Stimulated activated CD4-positive, alpha-beta T cell treated with anti-CD3 and anti-CD28 coated beads, Interleukin-2, amount 100 ng/mL, for 24 hours (primary cell): Measurements from ENCODE around the gene KCNK18.

Experiments used
- DNase-seq, 2 donors: peaks; one replicate each; pipeline ENCODE4 v3.0.0-alpha.2; 2020

Gene KCNK18

DNA sequence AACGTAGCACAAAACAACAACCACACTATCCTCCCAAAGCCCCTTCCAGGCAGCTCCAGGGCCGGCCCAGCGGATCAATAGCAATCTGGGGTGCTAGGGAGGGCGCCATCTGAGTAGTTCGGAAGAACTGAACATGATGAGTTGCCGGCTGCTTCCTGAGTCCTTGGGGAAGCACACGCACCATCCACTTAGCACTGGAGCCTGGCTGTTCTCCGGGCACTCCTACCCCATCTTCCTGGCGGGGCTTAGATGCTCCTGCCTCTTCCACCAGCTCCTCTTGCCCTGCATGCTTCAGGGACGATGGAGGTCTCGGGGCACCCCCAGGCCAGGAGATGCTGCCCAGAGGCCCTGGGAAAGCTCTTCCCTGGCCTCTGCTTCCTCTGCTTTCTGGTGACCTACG is at the start of gene KCNK18:
KCNK18 (plus strand) TSS at position 301 of the 400 bp plus-strand sequence; CDS start at position 301, 0 bp downstream.
- DNase-seq = no peak

DNA sequence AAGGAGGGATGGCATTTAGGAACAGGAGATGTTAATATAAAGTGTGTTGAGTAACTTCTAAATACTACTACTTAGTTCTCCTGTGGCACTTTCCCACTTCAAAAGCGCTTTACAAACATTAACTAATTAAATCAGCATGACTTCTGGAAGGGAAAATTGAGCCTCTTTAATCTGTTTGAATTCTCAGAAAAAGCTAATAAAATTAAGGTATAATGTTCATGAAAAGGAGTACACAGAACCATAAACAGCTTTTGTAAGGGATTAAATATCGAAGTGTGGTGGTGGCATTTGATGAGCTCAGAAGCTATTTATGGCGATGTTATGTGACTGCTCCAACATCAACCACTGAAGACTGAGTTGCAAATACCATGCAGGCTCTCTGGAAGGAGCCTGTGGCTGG is 49.0 kb upstream of the KCNK18 start:
- no peak for DNase-seq

DNA sequence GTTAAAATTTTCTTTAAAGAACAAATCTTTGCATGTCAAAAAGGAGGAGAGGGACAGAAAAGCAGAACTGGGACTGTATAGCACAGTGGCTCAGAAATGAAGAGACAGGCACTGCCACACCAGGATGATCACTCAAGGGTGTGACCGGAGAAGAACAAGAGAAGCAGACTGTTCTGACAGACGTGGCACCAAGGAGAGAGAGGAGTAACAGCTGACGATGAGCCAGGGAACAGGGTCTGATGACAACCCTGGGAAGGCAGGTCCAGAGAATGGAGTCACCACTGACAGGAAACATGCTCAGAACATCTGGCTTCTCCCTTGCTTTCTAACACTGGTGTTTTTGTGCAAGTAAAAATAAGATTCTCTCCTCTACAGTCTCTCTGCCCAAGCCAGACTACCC is 44.6 kb upstream of the KCNK18 start:
- no peak for DNase-seq

DNA sequence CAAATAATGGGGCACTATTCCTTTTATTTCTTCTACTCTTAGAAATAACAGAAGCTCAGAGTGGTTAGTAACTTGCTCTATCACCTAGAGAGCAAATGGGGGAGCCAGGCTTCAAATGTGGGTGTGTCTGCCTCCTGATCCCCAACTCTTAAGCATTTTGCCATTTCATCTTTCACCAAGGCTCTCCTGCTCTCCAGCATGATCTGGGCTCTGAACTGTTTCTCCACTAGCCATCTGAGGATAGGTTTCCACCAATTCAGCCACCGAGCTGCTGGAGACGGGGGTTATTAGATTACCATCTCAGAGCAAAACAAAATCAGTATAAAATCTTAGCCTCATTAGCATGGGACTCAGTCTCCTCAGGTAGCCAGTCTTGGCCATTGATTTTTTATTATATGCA is 39.0 kb upstream of the KCNK18 start:
- DNase-seq = no peak

DNA sequence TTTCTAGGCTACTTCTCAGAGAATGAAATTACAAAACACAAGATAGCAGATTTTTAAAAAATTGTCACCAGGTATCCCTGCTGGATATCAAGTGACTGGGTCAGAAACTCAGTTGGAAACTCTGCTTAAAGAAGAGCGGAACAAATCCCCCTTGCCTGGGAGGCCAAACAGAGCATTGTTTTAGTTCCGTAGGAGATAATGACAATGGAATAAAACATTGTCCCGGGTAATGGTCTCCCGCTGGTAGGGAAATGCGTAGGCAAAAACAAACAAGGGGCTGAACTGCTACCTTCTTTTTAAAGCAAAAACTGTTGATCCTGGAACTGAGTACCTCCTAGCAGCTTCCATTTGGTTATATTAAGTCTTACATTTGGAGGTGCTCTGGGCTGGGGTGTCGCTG is 37.9 kb upstream of the KCNK18 start:
- DNase-seq = no peak

DNA sequence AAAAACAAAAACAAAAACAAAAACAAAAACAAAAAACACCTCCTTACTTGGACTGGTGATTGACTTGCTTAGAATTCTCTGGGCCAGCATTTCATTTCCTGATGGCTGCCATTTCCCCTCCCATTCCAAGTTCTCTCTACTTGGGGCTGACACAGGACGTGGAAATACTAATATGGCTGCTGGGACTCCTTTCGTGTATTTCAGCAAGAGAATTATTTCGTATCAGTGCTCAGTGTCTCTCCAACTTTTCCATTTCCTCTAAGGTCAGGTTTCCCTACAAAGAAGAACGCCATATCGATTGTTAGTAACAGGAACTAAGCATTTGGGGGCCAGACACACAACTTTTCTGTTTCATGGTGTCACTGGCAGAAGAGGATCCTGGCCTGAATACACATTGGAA is 36.7 kb upstream of the KCNK18 start:
- DNase-seq = no peak

DNA sequence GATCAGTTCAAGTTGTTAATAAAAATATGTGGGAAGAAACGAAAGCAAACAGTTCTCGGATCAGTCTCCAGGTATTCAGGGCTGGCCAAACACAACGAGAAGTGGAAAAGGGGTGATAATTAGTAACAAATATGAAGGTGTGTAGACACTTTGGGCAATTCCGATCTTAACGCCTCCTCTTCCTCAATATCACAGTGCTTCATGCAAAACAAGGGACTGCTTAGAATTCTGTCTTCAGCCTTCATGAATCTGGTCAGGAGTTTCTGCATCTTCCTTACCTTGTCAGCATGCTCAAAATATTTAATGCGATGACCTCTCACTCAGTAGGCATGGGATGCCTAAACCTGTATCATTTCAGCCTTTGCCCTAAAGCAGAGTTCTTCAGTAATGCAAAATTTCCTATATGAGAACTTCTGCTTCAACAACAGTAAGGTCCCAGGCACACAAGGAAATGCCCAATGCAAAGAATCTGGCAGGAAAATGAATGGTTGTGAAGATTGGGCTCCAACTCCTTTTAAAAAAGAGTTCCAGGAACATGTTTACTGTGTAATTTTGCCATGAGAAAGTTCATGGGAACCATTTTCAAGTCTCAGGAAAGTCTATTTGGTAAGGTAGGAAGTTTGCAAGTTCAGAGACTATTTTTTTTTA is 35.8 kb upstream of the KCNK18 start:
- DNase-seq = no peak

DNA sequence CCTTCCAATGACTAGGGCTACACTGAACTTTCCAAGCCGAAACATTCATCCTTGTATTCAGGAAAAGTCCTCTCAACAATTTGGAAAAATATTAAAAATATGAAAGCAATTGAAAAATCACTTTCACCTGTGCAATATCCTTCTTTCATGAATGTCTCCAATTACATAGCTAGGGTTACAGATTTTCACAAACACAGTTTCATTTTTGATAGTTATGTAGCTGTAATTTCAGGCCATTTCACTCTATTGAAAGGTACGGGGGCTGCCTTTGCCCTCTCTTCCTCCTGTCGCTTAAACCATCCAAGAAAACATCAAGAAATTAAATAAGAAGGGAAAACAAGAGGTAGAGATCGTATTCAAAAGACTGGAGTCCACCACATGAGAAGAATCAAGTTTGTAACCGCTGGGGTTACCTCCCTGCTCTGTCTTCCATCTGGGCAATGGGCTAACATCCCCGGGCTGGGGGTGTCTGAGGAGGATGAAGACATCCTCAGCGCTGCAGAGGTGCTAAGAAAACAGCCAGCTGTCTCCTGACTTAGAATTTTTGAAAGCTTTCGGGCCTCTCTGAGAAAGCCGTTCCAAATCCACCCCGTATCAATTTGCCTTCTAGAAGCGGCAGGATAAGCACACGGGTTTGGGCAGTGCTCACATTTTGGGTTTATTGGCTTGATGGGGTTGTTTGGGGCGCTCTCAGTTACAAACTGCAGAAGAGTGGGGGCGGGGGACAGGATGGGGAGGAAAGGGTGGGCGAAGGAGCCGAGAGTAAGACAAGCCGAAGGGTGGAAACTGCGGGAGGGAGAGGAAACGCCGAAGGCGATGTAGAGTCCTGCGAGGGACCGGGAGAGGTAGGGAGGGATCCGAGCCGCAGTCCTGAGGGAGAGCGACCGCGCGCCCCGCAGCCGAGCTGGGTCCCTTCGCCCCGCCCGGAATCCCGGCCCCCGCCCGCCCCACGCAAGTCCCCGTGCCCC is 34.9 kb upstream of the KCNK18 start:
- DNase-seq = no peak

DNA sequence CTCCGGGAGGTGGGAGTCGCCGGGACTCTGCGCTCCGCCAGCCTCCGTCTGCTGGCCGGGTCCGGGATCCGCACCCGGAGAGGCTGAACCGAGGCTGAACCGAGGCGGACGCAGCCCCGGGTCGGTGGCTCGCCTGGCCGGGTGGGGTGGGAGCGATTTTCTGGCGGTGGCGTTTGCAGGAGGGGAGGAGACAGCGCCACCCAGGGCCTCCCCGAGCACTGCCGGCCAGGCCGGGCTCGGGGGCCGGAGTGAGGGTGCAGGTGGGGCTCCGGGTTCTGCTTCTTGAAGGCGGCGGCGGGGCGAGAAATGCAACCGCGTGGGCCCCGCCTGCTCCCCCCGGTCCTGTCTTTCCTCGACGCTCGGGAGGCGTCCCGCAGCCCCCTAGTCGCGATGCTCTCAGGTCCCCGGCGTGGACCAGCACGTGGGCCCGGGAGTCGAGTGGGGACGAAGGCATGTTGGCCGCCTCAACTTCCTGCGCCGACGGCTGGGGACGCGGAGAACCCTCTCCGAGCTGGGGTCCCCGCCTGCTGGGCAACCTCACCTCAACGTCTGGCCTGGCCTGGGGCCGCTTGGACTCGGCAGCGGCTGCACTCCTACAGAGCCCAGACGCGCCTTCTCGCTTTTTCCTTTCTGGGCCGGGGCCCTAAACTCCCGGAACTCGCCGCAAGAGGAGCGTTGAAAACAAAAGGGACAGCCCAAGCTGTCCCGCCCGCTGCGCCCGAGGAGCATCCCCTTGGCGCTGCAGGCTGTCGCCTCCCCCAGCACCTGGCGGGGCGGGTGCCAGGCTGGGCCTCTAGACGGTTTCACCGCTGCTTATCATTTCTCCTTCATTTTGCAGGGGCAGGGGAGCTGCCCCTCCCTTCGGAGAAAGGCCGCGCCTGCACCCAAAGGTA is 34.0 kb upstream of the KCNK18 start:
- DNase-seq = peak in 1 of 2 donors; percentile 8

DNA sequence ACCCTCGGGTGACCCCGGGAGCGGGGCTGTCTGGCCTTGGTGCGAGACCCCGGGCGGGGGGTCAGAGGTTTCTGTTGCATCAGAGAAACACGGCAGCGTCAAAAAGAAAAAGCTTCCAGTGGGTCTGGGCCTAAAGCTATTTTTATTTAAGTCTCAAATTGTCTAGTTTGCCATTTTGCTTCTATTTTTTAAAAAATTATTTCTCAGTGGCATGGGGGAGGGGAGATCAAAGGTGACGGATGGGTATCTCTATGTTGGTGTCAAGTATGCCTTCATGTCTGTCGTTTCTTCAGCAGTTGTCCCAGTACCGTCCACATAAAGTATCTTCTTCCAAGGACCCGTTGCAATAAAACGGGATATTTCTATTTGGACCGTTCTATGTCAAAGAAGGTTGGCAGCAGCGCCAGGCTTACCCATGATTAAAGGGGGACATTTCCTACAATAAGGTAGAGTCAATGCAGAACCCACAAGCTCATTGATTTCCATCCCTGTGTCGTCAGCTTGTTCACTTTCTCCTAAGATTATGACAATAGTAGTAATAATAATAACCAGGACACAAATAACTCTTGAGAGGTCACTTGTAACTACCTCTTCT is 33.2 kb upstream of the KCNK18 start:
- no peak for DNase-seq

DNA sequence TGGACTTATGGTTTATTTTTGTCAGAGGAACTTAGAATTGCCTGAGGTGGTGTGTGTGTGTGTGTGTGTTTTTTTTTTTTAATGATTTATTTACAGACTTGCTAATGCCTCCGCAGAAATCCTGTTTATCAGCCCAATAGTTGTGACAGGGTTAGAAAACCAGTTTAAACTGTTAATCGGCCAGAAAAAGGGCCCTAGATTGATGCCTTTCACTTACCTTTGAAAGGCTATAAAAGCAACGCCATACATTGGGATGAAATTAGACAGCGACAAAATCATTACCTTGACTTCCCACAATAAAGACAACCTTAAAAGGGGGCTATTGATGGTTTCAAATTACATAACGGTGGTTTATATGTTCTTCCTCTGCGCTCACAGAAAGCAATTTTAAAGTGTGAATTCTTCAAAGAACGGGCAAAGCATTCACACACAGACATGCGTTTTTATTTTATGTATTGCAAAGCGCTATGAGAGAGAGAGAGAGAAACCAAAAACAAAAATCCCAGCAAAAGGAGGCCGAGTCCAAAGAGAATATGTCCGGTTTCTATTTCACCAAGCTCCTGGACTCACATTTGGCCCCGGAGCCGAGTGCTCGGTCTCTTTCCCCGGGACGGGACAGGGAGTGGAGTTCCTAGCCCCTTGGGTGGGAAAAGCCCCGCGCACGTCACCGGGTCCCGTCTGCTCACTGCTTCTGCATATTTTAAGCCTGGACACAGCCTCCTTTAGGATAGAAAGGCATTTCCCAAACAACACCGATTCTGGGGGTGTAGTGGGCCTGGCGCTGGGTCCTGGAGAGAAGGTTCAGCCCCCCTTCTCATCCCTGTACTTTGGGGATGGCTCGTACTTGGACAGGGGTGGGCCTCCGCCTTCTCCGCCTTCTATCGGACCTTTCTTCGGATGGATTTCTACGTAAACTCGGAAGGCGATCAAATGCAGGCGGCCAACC is 32.4 kb upstream of the KCNK18 start:
- no peak for DNase-seq

DNA sequence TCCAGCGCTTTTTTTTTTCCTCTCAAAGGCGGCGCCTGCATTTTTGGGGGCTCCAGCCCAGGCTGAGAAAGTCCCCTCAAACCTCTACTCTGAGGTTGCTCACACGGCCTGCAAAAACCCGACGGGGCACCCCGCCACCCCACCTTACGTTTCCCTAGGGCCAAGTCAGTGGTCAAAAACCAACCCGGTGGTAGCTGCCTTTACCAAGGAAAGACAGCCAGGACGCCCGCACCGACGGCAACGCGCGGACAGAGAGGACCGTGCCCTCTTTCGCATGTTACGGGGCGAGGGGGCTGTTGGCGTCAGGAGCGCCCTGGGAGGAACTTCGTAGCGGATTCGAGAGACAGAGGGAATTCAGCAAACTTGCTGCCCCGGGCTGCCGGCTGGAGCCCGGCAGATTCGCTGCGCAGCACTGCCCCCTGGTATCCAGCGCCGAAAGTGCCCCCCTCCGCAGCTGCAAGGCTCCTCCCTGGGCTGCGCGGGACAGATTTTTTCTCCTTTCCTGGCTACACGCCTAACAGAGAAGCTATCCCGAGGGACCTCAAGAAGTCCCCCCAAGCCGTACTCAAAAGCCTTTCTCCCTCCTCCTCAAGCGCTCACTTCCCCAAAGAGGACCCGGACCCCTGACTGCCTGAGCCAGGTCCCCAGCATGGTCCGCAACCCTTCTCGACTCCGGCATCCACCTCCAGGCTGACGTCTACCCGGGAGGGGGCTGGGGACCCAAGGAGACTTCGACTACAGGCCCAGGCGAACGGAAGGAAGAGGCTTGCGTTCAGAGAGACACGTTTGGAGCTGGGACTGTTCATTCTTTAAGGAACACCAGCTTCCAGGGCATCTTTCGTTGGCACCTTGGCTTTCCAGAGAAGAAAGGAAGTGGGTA is 31.5 kb upstream of the KCNK18 start:
- DNase-seq = peak in 1 of 2 donors; percentile 45

DNA sequence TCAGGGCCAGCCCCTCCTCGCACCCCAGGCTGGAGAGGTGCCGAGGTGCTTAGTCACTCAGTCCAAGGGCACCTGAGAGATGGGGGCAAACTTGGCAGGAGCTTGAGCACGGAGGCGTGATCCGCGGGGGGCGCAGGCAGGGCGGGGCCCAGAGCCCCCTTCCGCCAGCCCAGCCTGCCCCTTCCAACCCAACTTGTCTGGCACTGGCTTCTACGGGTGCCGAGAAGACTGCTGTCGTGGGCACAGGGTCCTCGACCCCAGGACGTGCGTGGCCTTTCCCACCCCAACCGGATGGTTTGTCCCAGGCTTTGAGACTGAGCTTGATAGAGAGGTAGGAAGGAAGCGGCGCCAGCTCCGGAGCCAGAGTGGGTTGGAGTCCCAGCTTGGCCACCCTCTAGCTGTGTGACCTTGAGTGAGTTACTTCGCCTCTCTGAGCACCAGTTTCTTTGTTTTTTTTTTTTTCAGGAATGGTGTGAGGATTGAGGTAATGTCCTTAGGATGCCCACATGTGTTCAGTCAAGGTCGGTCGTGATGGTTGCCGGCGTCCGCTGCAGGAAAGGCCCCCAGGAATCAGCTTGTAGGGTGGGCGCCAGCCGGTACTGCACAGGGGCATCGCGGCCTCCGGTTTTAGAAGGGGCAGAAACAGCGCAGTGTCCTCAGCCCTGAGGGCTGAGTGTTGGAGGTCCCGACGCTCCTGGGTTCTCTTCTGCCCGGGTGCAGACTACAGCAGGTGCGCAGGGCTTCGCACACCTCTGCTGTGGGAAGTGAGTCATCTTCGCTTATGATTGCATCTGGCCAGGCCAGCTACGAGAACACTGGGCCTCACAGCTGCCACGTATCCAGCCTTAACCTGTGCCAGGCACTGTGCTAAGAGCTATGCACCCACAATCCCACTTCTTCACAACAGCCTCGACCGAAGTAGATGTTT is 30.6 kb upstream of the KCNK18 start:
- DNase-seq = peak in 1 of 2 donors; percentile 17

DNA sequence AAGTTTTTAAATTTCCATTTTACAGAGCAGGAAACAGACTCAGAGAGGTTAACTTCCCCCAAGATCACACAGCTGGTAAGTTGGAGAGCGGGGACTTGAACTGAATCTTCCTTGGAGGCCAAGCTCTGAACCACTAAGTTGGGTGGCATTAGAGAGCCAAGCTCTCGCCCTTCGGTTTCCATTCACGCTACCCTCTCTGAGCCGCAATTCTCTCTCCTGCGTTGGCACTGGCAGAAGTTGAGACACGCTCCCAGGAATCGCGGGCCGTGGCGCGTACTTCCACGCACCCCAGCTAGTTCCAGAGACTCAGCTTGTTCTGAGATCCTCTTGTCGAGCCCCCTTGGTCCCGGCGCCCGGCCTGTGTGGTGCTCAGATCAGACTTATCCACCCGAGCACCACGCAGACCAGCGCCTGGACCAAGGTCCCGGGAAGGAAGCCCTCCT is 29.9 kb upstream of the KCNK18 start:
- DNase-seq = no peak

DNA sequence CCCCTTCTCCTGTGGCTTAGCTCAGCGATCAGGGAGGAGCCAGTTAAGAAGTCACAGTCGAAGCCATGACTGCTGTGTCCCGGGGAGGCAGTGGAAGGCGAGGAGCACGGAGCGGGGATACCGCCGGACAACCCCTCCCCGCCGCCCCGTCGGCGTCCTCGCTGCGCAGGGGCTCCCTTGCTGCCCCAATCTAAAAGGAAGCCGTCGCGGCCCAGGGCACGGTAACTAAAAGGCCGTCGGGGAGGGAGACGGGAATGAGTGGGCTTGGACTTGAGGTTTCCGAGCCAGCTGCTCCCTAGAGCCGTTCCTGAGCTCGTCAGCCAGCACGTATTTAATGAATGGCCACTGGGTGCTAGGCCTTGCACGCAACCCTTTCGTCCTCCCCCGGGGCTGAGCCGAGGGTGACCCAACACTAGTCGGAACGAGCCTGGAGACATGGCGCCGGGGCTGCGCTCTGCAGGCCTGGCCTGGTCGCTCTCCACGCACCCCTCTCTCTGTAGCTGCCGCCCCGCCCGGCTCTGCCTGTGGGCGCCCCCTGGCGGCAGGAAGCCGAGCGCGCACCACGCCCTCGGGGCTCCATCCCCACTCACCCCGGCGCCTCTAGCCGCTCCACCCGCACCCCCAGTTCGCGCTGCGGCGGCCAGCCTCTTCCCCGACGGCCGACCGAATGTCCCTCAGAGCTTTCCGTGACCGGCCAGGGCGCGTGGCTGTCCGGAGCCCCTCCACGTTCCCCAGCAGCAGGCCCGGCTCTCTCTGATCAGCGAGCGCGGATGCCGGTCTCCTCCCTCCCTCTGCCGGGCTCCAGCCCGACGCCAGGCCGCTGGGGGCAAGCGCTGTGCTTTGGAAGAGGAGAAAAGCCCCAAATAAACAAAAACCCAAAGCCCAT is 29.3 kb upstream of the KCNK18 start:
- DNase-seq = peak; percentile 71 to 80

DNA sequence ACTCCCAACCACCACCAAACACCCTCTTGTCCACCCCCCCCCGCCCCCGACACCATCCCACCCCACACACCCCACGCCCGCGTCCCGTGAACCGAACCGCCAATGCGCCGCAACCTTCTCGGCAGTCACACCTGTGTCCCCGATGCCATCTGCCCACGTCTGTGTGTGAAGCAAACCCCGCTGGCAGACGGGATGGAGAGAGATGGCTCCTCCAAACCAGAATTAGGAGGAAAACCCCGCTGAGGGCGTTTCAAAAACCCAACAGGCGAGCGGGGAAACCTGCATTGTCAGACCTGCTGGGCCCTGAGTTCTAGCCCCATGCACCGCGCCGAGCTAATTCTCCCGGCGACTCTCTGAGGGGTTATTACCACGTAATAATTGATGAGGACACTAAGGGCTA is 28.6 kb upstream of the KCNK18 start:
- DNase-seq = no peak

DNA sequence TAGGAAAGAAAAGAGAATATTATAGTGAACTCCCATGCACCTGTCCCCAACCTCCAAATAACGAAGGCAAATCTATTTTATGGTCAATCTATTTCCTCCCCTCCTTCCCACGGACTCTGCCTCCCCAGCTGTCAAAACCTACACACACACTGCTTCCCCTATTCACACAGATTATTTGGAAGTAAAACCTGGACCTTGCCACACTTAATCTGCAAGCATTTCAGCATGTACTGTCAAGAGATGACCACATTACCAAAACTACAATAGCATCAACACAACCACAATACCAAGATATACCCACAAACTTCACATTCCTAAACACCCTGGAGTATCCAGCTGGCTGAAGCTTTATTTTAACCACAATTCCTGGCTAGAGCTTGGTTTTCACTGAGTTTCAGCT is 27.8 kb upstream of the KCNK18 start:
- DNase-seq = no peak

DNA sequence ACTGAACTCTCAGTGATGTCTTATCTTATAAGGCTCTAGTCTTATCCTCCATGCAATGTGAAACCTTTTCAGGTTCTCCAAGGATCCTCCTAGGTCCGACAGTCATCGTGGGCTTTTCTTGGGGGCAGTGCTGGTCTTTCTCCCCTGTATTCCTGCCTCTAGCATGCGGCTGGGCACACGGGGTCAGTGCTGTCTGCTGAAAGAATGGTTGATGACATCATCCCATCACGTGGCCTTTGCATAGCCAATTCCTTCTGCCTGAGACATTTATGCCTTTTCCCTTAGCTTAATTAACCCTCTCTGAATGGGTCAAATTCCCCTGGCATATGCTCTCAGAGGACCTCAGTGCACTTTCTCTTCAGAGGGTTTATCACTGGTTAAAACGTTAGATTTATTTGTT is 27.0 kb upstream of the KCNK18 start:
- DNase-seq = no peak
